ENCODE data around the gene RNF227.

- TF ChIP-seq POLR2A (IDR thresholded peaks at IDR 0.05; ENCODE audit: low read depth, low read length) (no peak), POLR2AphosphoS5 (IDR thresholded peaks at IDR 0.05; ENCODE audit: low read depth, low read length) (no peak), TAF1 (IDR thresholded peaks at IDR 0.05; ENCODE audit: borderline replicate concordance, low read depth, low read length) (no peak)
Measured at GRCh38 chr17:7878234-7878633, 37.9 kb downstream of the RNF227 start.
